K562 (cell line): ENCODE measurements around the gene NINJ1. TPM values are rescaled to one million over a fixed set of nuclear protein-coding genes. Genes with fewer than 3 reads are reported as not detected.

Source experiments
- ATAC-seq: fragments of 200-7000 bp; cut with Tn5 transposase; 3 replicates; pipeline ENCODE4 v1.9.1; 2020; ENCODE audit warnings: moderate library complexity
- BruUV-seq: library from RNA; stranded (reverse); fragments of 400-500 nt; replicated peaks from 2 replicates; lab custom pipeline; 2021; lab: Mats Ljungman, UMichigan
- CTCF ChIA-PET: fragments of 300-600 bp; formaldehyde crosslinking; extraction: SDS; loops from one replicate; lab custom pipeline; 2021; ENCODE audit warnings: low intra/inter-chr PET ratio; lab: Yijun Ruan, JAX
- POLR2A ChIA-PET: fragments of 300-600, 350-650 bp; sonication (Branson Sonifier 250); formaldehyde crosslinking; extraction: SDS; loops from one replicate; lab custom pipeline; 2021; ENCODE audit warnings: antibody characterized with exemption, inconsistent platforms; lab: Yijun Ruan, JAX
- DNase-seq, 4 experiments: peaks; one replicate each; pipeline versions ENCODE4 v3.0.0 to v3.0.0-alpha.2; 2011 to 2018; ENCODE audit warnings: low spot score in 3 of 4, mixed read lengths in 3 of 4; ENCODE audit errors: extremely low read depth in 1 of 4
- FAIRE-seq: peaks from 2 replicates; lab custom pipeline; 2011; peaks lifted over from hg19 to GRCh38; lab: Jason Lieb, UNC
- H2AFZ ChIP-seq: 2 replicates; pipeline ENCODE4 v1.6.0; 2011; ENCODE audit warnings: low read depth, low read length, control low read depth, inconsistent platforms
- H3K27ac ChIP-seq: fragments of 200-600 bp; 3 replicates; pipeline ENCODE4 v1.8.0; 2011; ENCODE audit warnings: low read depth, mild to moderate bottlenecking, control low read depth, inconsistent platforms, low read length, moderate library complexity, mixed read lengths; ENCODE audit errors: extremely low read depth
- H3K27me3 ChIP-seq, 2 experiments: fragments of 300-600 bp in 1 of 2; 2 replicates in 1 of 2; 3 replicates in 1 of 2; pipeline versions ENCODE4 v1.6.0 to v1.8.0; 2011; ENCODE audit warnings: inconsistent platforms in 2 of 2, low read length in 2 of 2, mild to moderate bottlenecking in 1 of 2, mixed read lengths in 1 of 2, moderate library complexity in 1 of 2; ENCODE audit not compliant: control insufficient read depth in 2 of 2, insufficient read depth in 2 of 2
- H3K36me3 ChIP-seq: fragments of 300-600 bp; 3 replicates; pipeline ENCODE4 v1.8.0; 2011; ENCODE audit warnings: mild to moderate bottlenecking, low read length, inconsistent platforms; ENCODE audit not compliant: control insufficient read depth, insufficient read depth
- H3K4me1 ChIP-seq, 2 experiments: fragments of 200-600 bp in 1 of 2; replicated peaks in 1 of 2; 2 replicates in 1 of 2; 3 replicates in 1 of 2; pipeline versions ENCODE4 v1.5.1 to v1.8.0; 2011; ENCODE audit warnings: inconsistent platforms in 2 of 2, low read length in 2 of 2, mild to moderate bottlenecking in 1 of 2, mixed read lengths in 1 of 2, moderate library complexity in 1 of 2; ENCODE audit not compliant: control insufficient read depth in 2 of 2, insufficient read depth in 2 of 2
- H3K4me2 ChIP-seq: 2 replicates; pipeline ENCODE4 v1.6.1; 2011; ENCODE audit warnings: low read length, control low read depth, inconsistent platforms, mixed read lengths; ENCODE audit not compliant: insufficient read depth
- H3K4me3 ChIP-seq: fragments of 200-600 bp; sonication (generic), shearing (Covaris generic); 2 replicates; pipeline ENCODE4 v1.5.1; 2016; ENCODE audit warnings: control low read depth, inconsistent platforms
- H3K79me2 ChIP-seq: fragments of 200-600 bp; 3 replicates; pipeline ENCODE4 v1.8.0; 2011; ENCODE audit warnings: low read length, inconsistent platforms; ENCODE audit not compliant: control insufficient read depth, insufficient read depth
- H3K9ac ChIP-seq, 2 experiments: 2 replicates each; pipeline versions ENCODE4 v1.6.0 to v1.6.1; 2011; ENCODE audit warnings: low read depth in 2 of 2, low read length in 2 of 2, control low read depth in 1 of 2, inconsistent platforms in 1 of 2, mild to moderate bottlenecking in 1 of 2, mixed read lengths in 1 of 2; ENCODE audit not compliant: insufficient read depth in 1 of 2
- H3K9me1 ChIP-seq: one replicate; pipeline ENCODE4 v1.6.0; 2011; ENCODE audit warnings: inconsistent platforms, mild to moderate bottlenecking, low read length, moderate library complexity; ENCODE audit not compliant: control insufficient read depth, insufficient read depth
- H3K9me3 ChIP-seq: replicated peaks from 2 replicates; pipeline ENCODE4 v1.5.1; 2011; ENCODE audit warnings: low read depth, low read length, inconsistent platforms; ENCODE audit not compliant: control insufficient read depth, insufficient read depth
- H4K20me1 ChIP-seq: replicated peaks from 2 replicates; pipeline ENCODE4 v1.6.1; 2011; ENCODE audit warnings: low read length, inconsistent platforms, mixed read lengths; ENCODE audit not compliant: control insufficient read depth, insufficient read depth
- AFF1 ChIP-seq, 2 experiments: fragments of 450-650 bp; IDR thresholded peaks; 2 replicates each; pipeline ENCODE4 v1.6.1; 2018; ENCODE audit warnings: mild to moderate bottlenecking in 2 of 2, low read depth in 1 of 2; ENCODE audit not compliant: partially characterized antibody in 2 of 2
- ELF4 ChIP-seq: fragments of 450-650 bp; formaldehyde crosslinking; IDR thresholded peaks from 2 replicates; pipeline ENCODE4 v1.4.0; 2022; ENCODE audit warnings: missing genetic modification characterization
- GTF2E2 ChIP-seq: fragments of 200-800 bp; sonication (Bioruptor generic); IDR thresholded peaks from 2 replicates; pipeline ENCODE4 v1.6.1; 2016; ENCODE audit warnings: missing genetic modification characterization, missing compliant biosample characterization
- HLTF ChIP-seq: fragments of 450-650 bp; IDR thresholded peaks from 2 replicates; pipeline ENCODE4 v1.6.1; 2016
- MTA1 ChIP-seq: fragments of 450-650 bp; IDR thresholded peaks from 2 replicates; pipeline ENCODE4 v1.6.1; 2017; ENCODE audit warnings: borderline replicate concordance
- SIX5 ChIP-seq, 2 experiments: IDR thresholded peaks; 2 replicates each; pipeline ENCODE4 v1.6.1; 2011; ENCODE audit warnings: low read length in 2 of 2, borderline replicate concordance in 1 of 2, low read depth in 1 of 2, mild to moderate bottlenecking in 1 of 2, moderate library complexity in 1 of 2; ENCODE audit not compliant: insufficient read depth in 1 of 2
- SRSF9 ChIP-seq: fragments of 200-400 bp; formaldehyde crosslinking; IDR thresholded peaks from 2 replicates; pipeline ENCODE4 v1.6.1; 2017; ENCODE audit warnings: low read depth, low read length, borderline replicate concordance
- ZC3H4 ChIP-seq: sonication (generic); formaldehyde crosslinking; IDR thresholded peaks from 2 replicates; pipeline ENCODE4 v1.9.0; 2021; ENCODE audit warnings: missing genetic modification reagents, borderline replicate concordance
- ZNF274 ChIP-seq: IDR thresholded peaks from 2 replicates; pipeline ENCODE4 v1.6.1; 2011; ENCODE audit warnings: low read depth, mild to moderate bottlenecking, low read length, moderate library complexity, borderline replicate concordance
- WGBS: fragments of 100-300 bp; shearing (Covaris generic); methylation state at CpG from one replicate; pipeline ENCODE4 v1.1.6; 2016; ENCODE audit warnings: low coverage, mixed read lengths; ENCODE audit not compliant: insufficient coverage; ENCODE audit errors: missing lambda C conversion rate; 5-methylcytosine and 5-hydroxymethylcytosine counted together
- in situ Hi-C: fragments of 300-500 bp; cut with MboI; formaldehyde crosslinking; loops from 4 replicates; pipeline ENCODE4 v1.15.0; 2018; ENCODE audit warnings: inconsistent platforms, mixed read lengths
- intact Hi-C: fragments of 100-400 bp; cut with micrococcal nuclease; formaldehyde crosslinking; loops from 2 replicates; pipeline ENCODE4 v1.14.2; 2022
- polyA plus RNA-seq, 8 experiments: library from polyadenylated mRNA; depleted of rRNA in 4 of 8; stranded (reverse) in 5 of 8; unstranded in 3 of 8; fragments of >200 nt; fragmentation: Nextera tagmentation in 2 of 8; fragmentation: Illumina TruSeq in 1 of 8; extraction: Ambion mirVana in 2 of 8; extraction: Trizol in 1 of 8; gene quantifications; 2 replicates each; pipeline versions ENCODE4 v1.2.1 to v1.2.3, GENCODE V29; 2011 to 2014; ENCODE audit warnings: inconsistent platforms in 1 of 8, missing spikeins in 1 of 8
- total RNA-seq, 7 experiments: library from RNA; depleted of rRNA in 6 of 7; stranded (reverse); fragments of >200 nt in 6 of 7; fragmentation: Illumina TruSeq in 2 of 7; extraction: Trizol in 2 of 7; gene quantifications; 2 replicates each; pipeline versions ENCODE4 v1.2.1 to v1.2.3, GENCODE V29; 2011 to 2021; ENCODE audit warnings: low replicate concordance in 1 of 7
- TF ChIP-seq, protein P1 (sequence below): fragments of 450-650 bp; IDR thresholded peaks from 2 replicates; pipeline ENCODE4 v1.6.1; 2017; ENCODE audit warnings: antibody characterized with exemption, mild to moderate bottlenecking
- TF ChIP-seq, protein P2 (sequence below), 3 experiments: fragments of 200-800 bp in 1 of 3; sonication (Bioruptor generic) in 1 of 3; sonication (generic) in 1 of 3; formaldehyde crosslinking in 1 of 3; IDR thresholded peaks; 2 replicates each; pipeline versions ENCODE4 v1.6.1 to v1.8.0; 2016 to 2022; ENCODE audit warnings: mild to moderate bottlenecking in 2 of 3, missing compliant biosample characterization in 2 of 3, missing genetic modification characterization in 2 of 3, missing genetic modification reagents in 1 of 3

The NINJ1 gene
- total and polyA plus RNA-seq, 9 of the 15 experiments (the other 6 are each of a cell fraction or from before 2014, with no cell fraction given), result 0.13 to 8.4 (median 4.9) TPM

- H3K4me3 ChIP-seq, result peak overlapping the region; percentile 53
- peak overlapping the region; percentile 99 for H3K27ac ChIP-seq
- H3K9ac ChIP-seq, result peak overlapping the region; percentile 94 to 98
- H3K4me1 ChIP-seq, result peaks cover 26 to 46% of the 10 kb centered on the region in 2 experiments
- H4K20me1 ChIP-seq, result 0 out of 2 replicates have a peak, but pooled peaks cover 4% of the 10 kb centered on the region
- ATAC-seq, result no peak
- H3K4me2 ChIP-seq, result peak overlapping the region; percentile 90
- intact Hi-C loops (loop anchor here (5.0 kb wide), 1 partner anchor 32 kb away; no protein-coding TSS in a partner anchor), in situ Hi-C loops (no loop called here)
- DNase-seq, result no peak
- no peaks in the 10 kb centered on the region for H3K27me3 ChIP-seq
- H2AFZ ChIP-seq, result peak overlapping the region; percentile 77
- ChIA-PET CTCF (no interaction called here), POLR2A (interaction anchor here (0.6 to 2.1 kb wide), 8 partner anchors 8 to 225 kb away, joined by 4 to 17 read pairs (median 5); no protein-coding TSS in a partner anchor)
- no peaks in the 10 kb centered on the region for H3K36me3 ChIP-seq
- WGBS, result 65% methylated on average over 11 of the region's 11 CpGs
- H3K9me1 ChIP-seq, result peaks cover 4% of the 10 kb centered on the region
- TSS peak; percentile 98 for BruUV-seq
- FAIRE-seq, result no peak
- no peaks in the 10 kb centered on the region; the same call in 2 of the 3 replicates for H3K79me2 ChIP-seq
- H3K9me3 ChIP-seq, result no peaks in the 10 kb centered on the region; the same call in 1 of the 2 replicates
- TF ChIP-seq ELF4 (CRISPR knock-in tag) (no peak), SIX5 (IDR thresholded peaks at IDR 0.05; ENCODE audit: borderline replicate concordance in 1 of 2, insufficient read depth in 1 of 2, low read depth in 1 of 2, low read length in 2 of 2) (no peak), MTA1 (0 out of 2 replicates have a peak, but pooled peaks have one; percentile 13), SRSF9 (no peak), AFF1 (IDR thresholded peaks at IDR 0.05; ENCODE audit: low read depth in 1 of 2, partially characterized antibody in 2 of 2) (no peak), GTF2E2 (tag) (peak; percentile 52; the same call in 1 of the 2 replicates), HLTF (no peak), ZNF274 (no peak), ZC3H4 (no peak)
- TF ChIP-seq, protein P1, sequence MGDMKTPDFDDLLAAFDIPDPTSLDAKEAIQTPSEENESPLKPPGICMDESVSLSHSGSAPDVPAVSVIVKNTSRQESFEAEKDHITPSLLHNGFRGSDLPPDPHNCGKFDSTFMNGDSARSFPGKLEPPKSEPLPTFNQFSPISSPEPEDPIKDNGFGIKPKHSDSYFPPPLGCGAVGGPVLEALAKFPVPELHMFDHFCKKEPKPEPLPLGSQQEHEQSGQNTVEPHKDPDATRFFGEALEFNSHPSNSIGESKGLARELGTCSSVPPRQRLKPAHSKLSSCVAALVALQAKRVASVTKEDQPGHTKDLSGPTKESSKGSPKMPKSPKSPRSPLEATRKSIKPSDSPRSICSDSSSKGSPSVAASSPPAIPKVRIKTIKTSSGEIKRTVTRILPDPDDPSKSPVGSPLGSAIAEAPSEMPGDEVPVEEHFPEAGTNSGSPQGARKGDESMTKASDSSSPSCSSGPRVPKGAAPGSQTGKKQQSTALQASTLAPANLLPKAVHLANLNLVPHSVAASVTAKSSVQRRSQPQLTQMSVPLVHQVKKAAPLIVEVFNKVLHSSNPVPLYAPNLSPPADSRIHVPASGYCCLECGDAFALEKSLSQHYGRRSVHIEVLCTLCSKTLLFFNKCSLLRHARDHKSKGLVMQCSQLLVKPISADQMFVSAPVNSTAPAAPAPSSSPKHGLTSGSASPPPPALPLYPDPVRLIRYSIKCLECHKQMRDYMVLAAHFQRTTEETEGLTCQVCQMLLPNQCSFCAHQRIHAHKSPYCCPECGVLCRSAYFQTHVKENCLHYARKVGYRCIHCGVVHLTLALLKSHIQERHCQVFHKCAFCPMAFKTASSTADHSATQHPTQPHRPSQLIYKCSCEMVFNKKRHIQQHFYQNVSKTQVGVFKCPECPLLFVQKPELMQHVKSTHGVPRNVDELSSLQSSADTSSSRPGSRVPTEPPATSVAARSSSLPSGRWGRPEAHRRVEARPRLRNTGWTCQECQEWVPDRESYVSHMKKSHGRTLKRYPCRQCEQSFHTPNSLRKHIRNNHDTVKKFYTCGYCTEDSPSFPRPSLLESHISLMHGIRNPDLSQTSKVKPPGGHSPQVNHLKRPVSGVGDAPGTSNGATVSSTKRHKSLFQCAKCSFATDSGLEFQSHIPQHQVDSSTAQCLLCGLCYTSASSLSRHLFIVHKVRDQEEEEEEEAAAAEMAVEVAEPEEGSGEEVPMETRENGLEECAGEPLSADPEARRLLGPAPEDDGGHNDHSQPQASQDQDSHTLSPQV, result peak; percentile 76; the same call in 1 of the 2 replicates
- TF ChIP-seq, protein P2, sequence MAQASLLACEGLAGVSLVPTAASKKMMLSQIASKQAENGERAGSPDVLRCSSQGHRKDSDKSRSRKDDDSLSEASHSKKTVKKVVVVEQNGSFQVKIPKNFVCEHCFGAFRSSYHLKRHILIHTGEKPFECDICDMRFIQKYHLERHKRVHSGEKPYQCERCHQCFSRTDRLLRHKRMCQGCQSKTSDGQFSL (CRISPR knock-in tag; IDR thresholded peaks at IDR 0.05), result no peak
- TF ChIP-seq, protein P2 (tag; IDR thresholded peaks at IDR 0.05), result peak in 1 of 2 experiments; percentile 31; a peak in 1 of 4 replicates
These were observed 39.3 kb downstream of the NINJ1 start for GRCh38 chr9:93094658-93095204.
